CD4-positive, alpha-beta T cell (primary cell): ENCODE data around the gene YAE1. TPM values are rescaled to one million over a fixed set of nuclear protein-coding genes. Genes with fewer than 3 reads are reported as not detected.

Experiments
- ATAC-seq: fragments of 200-7000 bp; cut with Tn5 transposase; one replicate; pipeline ENCODE4 v1.10.0; 2022; ENCODE audit warnings: mild to moderate bottlenecking; ENCODE audit not compliant: poor library complexity
- CTCF ChIA-PET: fragments of 350-600 bp; sonication (Branson Sonifier 250); formaldehyde crosslinking; loops from one replicate; lab custom pipeline; 2021; ENCODE audit warnings: antibody characterized with exemption, inconsistent platforms; lab: Charles Lee
- POLR2A ChIA-PET: fragments of 350-600 bp; sonication (Branson Sonifier 250); formaldehyde crosslinking; loops from one replicate; lab custom pipeline; 2021; ENCODE audit warnings: antibody characterized with exemption, inconsistent platforms; lab: Charles Lee
- DNase-seq, 14 experiments: peaks; one replicate each; pipeline ENCODE4 v3.0.0-alpha.2; 2013 to 2020; ENCODE audit warnings: mixed read lengths in 2 of 14
- H3K27ac ChIP-seq, 2 donors: one replicate each; pipeline versions ENCODE4 v1.5.1 to v1.7.0; 2013; ENCODE audit warnings: low read length in 2 of 2, low read depth in 1 of 2, mild to moderate bottlenecking in 1 of 2
- H3K27me3 ChIP-seq, 2 experiments: 1 replicate in 1 of 2; 2 replicates in 1 of 2; pipeline versions ENCODE4 v1.6.1 to v1.7.0; 2013; ENCODE audit warnings: low read length in 2 of 2, control low read depth in 1 of 2, mild to moderate bottlenecking in 1 of 2, moderate library complexity in 1 of 2; ENCODE audit not compliant: insufficient read depth in 2 of 2, control insufficient read depth in 1 of 2
- H3K36me3 ChIP-seq: one replicate; pipeline ENCODE4 v1.6.1; 2013; ENCODE audit warnings: low read length, control low read depth; ENCODE audit not compliant: insufficient read depth
- H3K4me1 ChIP-seq: one replicate; pipeline ENCODE4 v1.6.1; 2013; ENCODE audit warnings: low read length, control low read depth; ENCODE audit not compliant: insufficient read depth
- H3K4me3 ChIP-seq: one replicate; pipeline ENCODE4 v1.5.1; 2013; ENCODE audit warnings: mild to moderate bottlenecking, low read length, moderate library complexity
- H3K9me3 ChIP-seq, 2 experiments: 1 replicate in 1 of 2; 2 replicates in 1 of 2; pipeline versions ENCODE4 v1.6.1 to v1.7.0; 2013; ENCODE audit warnings: low read length in 2 of 2, mild to moderate bottlenecking in 2 of 2, control low read depth in 1 of 2, moderate library complexity in 1 of 2; ENCODE audit not compliant: control insufficient read depth in 1 of 2, insufficient read depth in 1 of 2
- H3K27ac Mint-ChIP-seq: one replicate; pipeline ENCODE4 v1.8.0; 2020; ENCODE audit warnings: mixed read lengths
- H3K27me3 Mint-ChIP-seq: one replicate; pipeline ENCODE4 v1.8.0; 2021; ENCODE audit warnings: mixed read lengths
- H3K36me3 Mint-ChIP-seq: one replicate; pipeline ENCODE4 v1.8.0; 2021; ENCODE audit warnings: low read depth, mixed read lengths
- H3K4me1 Mint-ChIP-seq: one replicate; pipeline ENCODE4 v1.8.0; 2021; ENCODE audit warnings: low read depth, mixed read lengths
- H3K4me3 Mint-ChIP-seq: one replicate; pipeline ENCODE4 v1.8.0; 2020; ENCODE audit warnings: mild to moderate bottlenecking, mixed read lengths
- H3K9me3 Mint-ChIP-seq: one replicate; pipeline ENCODE4 v1.8.0; 2020; ENCODE audit warnings: mixed read lengths
- CTCF ChIP-seq: fragments of 200-600 bp; IDR thresholded peaks from one replicate; pipeline ENCODE4 v1.8.0; 2022; ENCODE audit warnings: antibody characterized with exemption, mild to moderate bottlenecking
- intact Hi-C, 2 experiments: fragments of 100-400 bp; cut with DNase I in 1 of 2; cut with micrococcal nuclease in 1 of 2; formaldehyde crosslinking; loops; one replicate each; pipeline versions ENCODE4 v1.15.1 to v1.9.0; 2023 to 2025; cut with DNase I, micrococcal nuclease
- total RNA-seq, 174 experiments: library from RNA in 2 of 174; stranded (reverse) in 2 of 174; gene quantifications; one replicate each; pipeline ENCODE4 v1.2.3 and lab custom pipeline; 2021 to 2026

Gene YAE1
- total RNA-seq, 2 experiments from 2014 or later = 5.0 to 7.4 TPM

DNA sequence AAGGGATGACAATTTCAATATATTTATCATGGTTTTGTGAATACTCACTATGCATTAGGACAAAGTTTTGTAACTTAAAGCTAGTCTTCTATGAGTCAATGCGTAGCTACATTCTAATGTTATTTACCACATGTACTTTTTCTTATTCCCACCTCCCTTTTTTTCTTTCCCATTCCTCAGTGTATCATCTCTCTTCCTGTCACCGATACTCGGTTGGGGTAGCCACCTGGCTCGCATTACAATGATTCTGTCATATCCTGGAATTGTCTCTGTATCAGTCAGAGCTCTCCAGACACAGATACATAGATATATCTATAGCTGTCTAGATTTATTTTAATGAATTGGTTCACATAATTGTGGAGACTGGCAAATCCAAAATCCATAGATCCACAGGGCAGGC lies 47.4 kb downstream of the YAE1 start:
- intact Hi-C loops = no loop called here
- H3K9me3 Mint-ChIP-seq = no peaks in the 10 kb centered on the region
- CTCF ChIA-PET = no interaction called here
- no peak overlapping the region for H3K4me3 Mint-ChIP-seq
- Histone ChIP-seq H3K27me3 (peaks cover 4 to 8% of the 10 kb centered on the region in 2 experiments), H3K27ac (no peak overlapping the region), H3K4me3 (no peak overlapping the region), H3K4me1 (peaks cover 8% of the 10 kb centered on the region), H3K36me3 (no peaks in the 10 kb centered on the region), H3K9me3 (no peaks in the 10 kb centered on the region)
- ATAC-seq = no peak
- DNase-seq = no peak
- peaks cover 19% of the 10 kb centered on the region for H3K4me1 Mint-ChIP-seq
- H3K27me3 Mint-ChIP-seq = peaks cover 22% of the 10 kb centered on the region
- TF ChIP-seq CTCF = no peak
- POLR2A ChIA-PET = interaction anchor here (0.8 to 1.3 kb wide), 2 partner anchors 9 to 16 kb away, joined by 3 to 6 read pairs; no protein-coding TSS in a partner anchor
- no peaks in the 10 kb centered on the region for H3K36me3 Mint-ChIP-seq
- no peak overlapping the region for H3K27ac Mint-ChIP-seq

- no peak for TF ChIP-seq CTCF
- Mint-ChIP-seq H3K4me1 (peaks cover 12% of the 10 kb centered on the region), H3K4me3 (no peak overlapping the region), H3K27ac (no peak overlapping the region), H3K9me3 (no peaks in the 10 kb centered on the region), H3K36me3 (no peaks in the 10 kb centered on the region), H3K27me3 (peaks cover 16% of the 10 kb centered on the region)
- ATAC-seq (no peak), DNase-seq (no peak)
- Histone ChIP-seq H3K27ac (no peak overlapping the region), H3K9me3 (no peaks in the 10 kb centered on the region), H3K4me3 (no peak overlapping the region), H3K4me1 (peaks cover 8% of the 10 kb centered on the region), H3K36me3 (no peaks in the 10 kb centered on the region), H3K27me3 (peaks cover 4 to 8% of the 10 kb centered on the region in 2 experiments)
- CTCF ChIA-PET = no interaction called here
- POLR2A ChIA-PET = interaction anchor here (0.6 to 1.3 kb wide), 3 partner anchors 8 to 15 kb away, joined by 3 to 6 read pairs (median 3); no protein-coding TSS in a partner anchor
- intact Hi-C loops = no loop called here
These were observed 48.1 kb downstream of the YAE1 start for GRCh38 chr7:39614299-39614698.

DNA sequence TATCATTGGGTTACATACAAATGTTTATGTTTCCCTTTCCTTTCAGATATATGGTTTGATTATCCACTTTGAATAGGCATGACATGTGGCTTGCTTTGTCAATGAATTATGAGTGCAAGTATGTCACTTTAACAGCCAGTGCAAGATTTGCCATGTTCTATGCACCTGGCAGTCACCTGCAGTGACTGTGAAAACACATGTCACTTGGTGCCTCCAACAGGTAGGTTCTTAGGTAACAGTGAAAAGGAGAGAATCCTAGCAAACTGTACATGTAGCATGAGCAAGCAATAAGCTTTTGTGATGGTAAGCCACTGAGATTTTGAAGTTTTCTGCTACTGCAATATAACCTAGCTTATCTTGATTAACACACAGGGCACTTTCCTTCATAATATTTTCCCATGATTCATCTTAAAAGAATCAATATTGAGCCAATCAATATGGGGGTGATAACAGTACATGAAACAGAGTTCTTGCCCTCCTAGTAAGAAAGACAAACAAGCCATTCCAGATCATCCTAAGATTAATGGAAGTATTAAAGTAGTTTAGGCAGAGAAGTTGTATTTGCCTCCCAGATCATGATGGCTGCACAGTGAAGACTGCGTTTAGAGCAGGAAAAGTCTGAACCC lies 49.3 kb downstream of the YAE1 start:
- H3K4me1 Mint-ChIP-seq = peaks cover 2% of the 10 kb centered on the region
- Histone ChIP-seq H3K36me3 (no peaks in the 10 kb centered on the region), H3K4me1 (no peaks in the 10 kb centered on the region), H3K27ac (no peak overlapping the region), H3K27me3 (peaks cover 3 to 4% of the 10 kb centered on the region in 2 experiments), H3K9me3 (no peaks in the 10 kb centered on the region), H3K4me3 (no peak overlapping the region)
- no peak for TF ChIP-seq CTCF
- no peak overlapping the region for H3K27ac Mint-ChIP-seq
- intact Hi-C loops = no loop called here
- no peaks in the 10 kb centered on the region for H3K9me3 Mint-ChIP-seq
- DNase-seq (no peak), ATAC-seq (no peak)
- peaks cover 8% of the 10 kb centered on the region for H3K27me3 Mint-ChIP-seq
- ChIA-PET CTCF (interaction anchor here (1.5 kb wide), 1 partner anchor 35 kb away, joined by 5 read pairs; no protein-coding TSS in a partner anchor), POLR2A (no interaction called here)
- no peaks in the 10 kb centered on the region for H3K36me3 Mint-ChIP-seq
- H3K4me3 Mint-ChIP-seq = no peak overlapping the region
